DOHH2 (cell line): ENCODE measurements around the gene RSPH6A.

Source experiments
- H3F3A ChIP-seq: fragments of 200-600 bp; sonication (generic), shearing (Covaris generic); 2 replicates; pipeline ENCODE4 v1.6.0; 2016; ENCODE audit warnings: antibody characterized with exemption, mild to moderate bottlenecking; ENCODE audit not compliant: control insufficient read depth, insufficient read depth
- H3K27ac ChIP-seq: fragments of 200-600 bp; sonication (generic); 2 replicates; pipeline ENCODE4 v1.5.1; 2014; ENCODE audit warnings: low read depth, mild to moderate bottlenecking, low read length, moderate library complexity
- H3K27me3 ChIP-seq: fragments of 200-600 bp; sonication (generic); 2 replicates; pipeline ENCODE4 v1.6.1; 2014; ENCODE audit warnings: mild to moderate bottlenecking, low read length, mixed read lengths; ENCODE audit not compliant: control insufficient read depth
- H3K36me3 ChIP-seq: fragments of 200-600 bp; sonication (generic); 2 replicates; pipeline ENCODE4 v1.6.1; 2014; ENCODE audit warnings: mild to moderate bottlenecking, low read length, moderate library complexity, mixed read lengths; ENCODE audit not compliant: control insufficient read depth
- H3K4me1 ChIP-seq: fragments of 200-600 bp; sonication (generic); 2 replicates; pipeline ENCODE4 v1.6.1; 2014; ENCODE audit warnings: mild to moderate bottlenecking, low read length, mixed read lengths; ENCODE audit not compliant: control insufficient read depth
- H3K4me2 ChIP-seq: fragments of 200-600 bp; sonication (generic); 2 replicates; pipeline ENCODE4 v1.6.0; 2014; ENCODE audit warnings: mild to moderate bottlenecking, low read length, moderate library complexity
- H3K4me3 ChIP-seq: fragments of 200-600 bp; sonication (generic); 2 replicates; pipeline ENCODE4 v1.5.1; 2014; ENCODE audit warnings: mild to moderate bottlenecking, low read length, mixed read lengths
- H3K79me2 ChIP-seq: fragments of 200-600 bp; sonication (generic); 2 replicates; pipeline ENCODE4 v1.6.1; 2014; ENCODE audit warnings: mild to moderate bottlenecking, low read length, mixed read lengths; ENCODE audit not compliant: control insufficient read depth
- H3K9me2 ChIP-seq: fragments of 200-600 bp; sonication (generic); replicated peaks from 2 replicates; pipeline ENCODE4 v1.6.1; 2014; ENCODE audit warnings: mild to moderate bottlenecking, low read length, mixed read lengths; ENCODE audit not compliant: control insufficient read depth
- H3K9me3 ChIP-seq: fragments of 200-600 bp; sonication (generic); 2 replicates; pipeline ENCODE4 v1.6.1; 2014; ENCODE audit warnings: antibody characterized with exemption, low read length, mixed read lengths; ENCODE audit not compliant: control insufficient read depth, insufficient read depth
- H4K20me1 ChIP-seq: fragments of 200-600 bp; sonication (generic); 2 replicates; pipeline ENCODE4 v1.6.0; 2014; ENCODE audit warnings: low read depth, mild to moderate bottlenecking, antibody characterized with exemption, low read length, moderate library complexity; ENCODE audit not compliant: control insufficient read depth, insufficient read depth
- CTCF ChIP-seq: fragments of 200-600 bp; sonication (generic); IDR thresholded peaks from one replicate; pipeline ENCODE4 v1.5.1; 2014; ENCODE audit warnings: antibody characterized with exemption, mild to moderate bottlenecking, low read depth, low read length; ENCODE audit not compliant: poor library complexity, severe bottlenecking
- EZH2phosphoT487 ChIP-seq: fragments of 200-600 bp; sonication (generic); IDR thresholded peaks from 2 replicates; pipeline ENCODE4 v1.6.1; 2017; ENCODE audit warnings: borderline replicate concordance, mild to moderate bottlenecking, antibody characterized with exemption, low read length, moderate library complexity, mixed read lengths

Gene RSPH6A

GRCh38 chr19:45814851-45815480 lies at the start of gene RSPH6A:
Gene RSPH6A, minus strand, starts transcription at chr19:45815308. Its CDS starts 132 bp downstream, at chr19:45815176.
- H3K4me2 ChIP-seq = no peak within 1 kb of the TSS
- H4K20me1 ChIP-seq = peaks cover 5% of the 10 kb centered on the region; the same call in 1 of the 2 replicates
- no peaks in the 10 kb centered on the region for H3K79me2 ChIP-seq
- H3K9me3 ChIP-seq = no peaks in the 10 kb centered on the region
- no peak within 1 kb of the TSS for H3K27ac ChIP-seq
- H3K36me3 ChIP-seq = peaks cover 28% of the 10 kb centered on the region
- H3K4me3 ChIP-seq = no peak within 1 kb of the TSS
- no peaks in the 10 kb centered on the region for H3K9me2 ChIP-seq
- no peaks in the 10 kb centered on the region for H3F3A ChIP-seq
- peaks cover 17% of the 10 kb centered on the region for H3K4me1 ChIP-seq
- no peaks in the 10 kb centered on the region for H3K27me3 ChIP-seq
- TF ChIP-seq EZH2phosphoT487 = no peak

- Histone ChIP-seq H3K79me2 (peaks cover 33% of the 10 kb centered on the region), H3K4me3 (no peak overlapping the region)
These were observed 49.5 kb upstream of the RSPH6A start for GRCh38 chr19:45864629-45865082.

GRCh38 chr19:45863840-45864628 lies 48.9 kb upstream of the RSPH6A start, which contains the start of gene FOXA3:
Gene FOXA3, plus strand, starts transcription at chr19:45864326. Its CDS starts 131 bp downstream, at chr19:45864457.
- H3K27me3 ChIP-seq = peaks cover 31% of the 10 kb centered on the region
- H3K79me2 ChIP-seq = peaks cover 39% of the 10 kb centered on the region
- TF ChIP-seq CTCF (peak; percentile 60), EZH2phosphoT487 (no peak)
- peak within 1 kb of the TSS; percentile 90 for H3K4me3 ChIP-seq
- no peak within 1 kb of the TSS for H3K27ac ChIP-seq
- H3K9me2 ChIP-seq = no peaks in the 10 kb centered on the region
- peaks cover 25% of the 10 kb centered on the region for H3K4me1 ChIP-seq
- no peaks in the 10 kb centered on the region for H4K20me1 ChIP-seq
- H3K4me2 ChIP-seq = peak within 1 kb of the TSS; percentile 62
- no peaks in the 10 kb centered on the region for H3K9me3 ChIP-seq
- H3K36me3 ChIP-seq = peaks cover 27% of the 10 kb centered on the region
- no peaks in the 10 kb centered on the region; the same call in 1 of the 2 replicates for H3F3A ChIP-seq

More at GRCh38 chr19:45864629-45865082, 49.5 kb upstream of the RSPH6A start:
- TF ChIP-seq CTCF (no peak), EZH2phosphoT487 (no peak)
- H3K4me2 ChIP-seq = no peak overlapping the region; the same call in 1 of the 2 replicates
- peaks cover 25% of the 10 kb centered on the region for H3K4me1 ChIP-seq
- H4K20me1 ChIP-seq = no peaks in the 10 kb centered on the region
- no peaks in the 10 kb centered on the region for H3K9me2 ChIP-seq
- no peaks in the 10 kb centered on the region; the same call in 1 of the 2 replicates for H3F3A ChIP-seq
- no peaks in the 10 kb centered on the region for H3K9me3 ChIP-seq
- H3K27ac ChIP-seq = no peak overlapping the region
- peaks cover 20% of the 10 kb centered on the region for H3K36me3 ChIP-seq
- peaks cover 33% of the 10 kb centered on the region for H3K27me3 ChIP-seq
